T-helper 2 cell treated with Interferon-gamma antibody and Interleukin-4, amounts not matched to agents 5 μg/mL and 100 μg/mL, for 36 hours (primary cell): ENCODE results near the gene POC1A.
"Not testable (repeated sequence)": the region's sequence is repeated elsewhere in the genome, so short reads cannot be mapped to it uniquely, and the experiment has no call there.

ENCODE experiments used
- DNase-seq: peaks from one replicate; pipeline ENCODE4 v3.0.0; 2021; ENCODE audit warnings: low spot score
- H3K27ac Mint-ChIP-seq: one replicate; pipeline ENCODE4 v1.8.0; 2021; ENCODE audit warnings: mild to moderate bottlenecking, mixed read lengths
- H3K27me3 Mint-ChIP-seq: one replicate; pipeline ENCODE4 v1.8.0; 2021; ENCODE audit warnings: low read depth, mixed read lengths
- H3K36me3 Mint-ChIP-seq: one replicate; pipeline ENCODE4 v1.8.0; 2021; ENCODE audit warnings: low read depth, mixed read lengths
- H3K4me1 Mint-ChIP-seq: one replicate; pipeline ENCODE4 v1.8.0; 2021; ENCODE audit warnings: low read depth, mixed read lengths
- H3K4me3 Mint-ChIP-seq: one replicate; pipeline ENCODE4 v1.8.0; 2022; ENCODE audit warnings: mild to moderate bottlenecking, moderate library complexity, mixed read lengths
- H3K9me3 Mint-ChIP-seq: one replicate; pipeline ENCODE4 v1.8.0; 2021; ENCODE audit warnings: mixed read lengths

The POC1A gene

GRCh38 chr3:52191663-52192062 lies 37.4 kb upstream of the POC1A start:
- Mint-ChIP-seq H3K4me1 (peaks cover 20% of the 10 kb centered on the region), H3K9me3 (no peaks in the 10 kb centered on the region), H3K27me3 (peaks cover 2% of the 10 kb centered on the region), H3K4me3 (no peak overlapping the region), H3K27ac (no peak overlapping the region), H3K36me3 (no peaks in the 10 kb centered on the region)
- DNase-seq, result no peak

GRCh38 chr3:52190294-52191074 lies 36.3 kb upstream of the POC1A start:
- Mint-ChIP-seq H3K9me3 (no peaks in the 10 kb centered on the region), H3K27ac (peak overlapping the region; percentile 66), H3K4me3 (no peak overlapping the region), H3K36me3 (no peaks in the 10 kb centered on the region), H3K27me3 (peaks cover 2% of the 10 kb centered on the region), H3K4me1 (peaks cover 16% of the 10 kb centered on the region)
- DNase-seq, result no peak

GRCh38 chr3:52188556-52188955 lies 34.3 kb upstream of the POC1A start:
- H3K4me3 Mint-ChIP-seq, result peak overlapping the region; percentile 44
- no peaks in the 10 kb centered on the region for H3K36me3 Mint-ChIP-seq
- H3K9me3 Mint-ChIP-seq, result no peaks in the 10 kb centered on the region
- peaks cover 2% of the 10 kb centered on the region for H3K27me3 Mint-ChIP-seq
- H3K27ac Mint-ChIP-seq, result peak overlapping the region; percentile 78
- H3K4me1 Mint-ChIP-seq, result peaks cover 16% of the 10 kb centered on the region
- no peak for DNase-seq

- peaks cover 18% of the 10 kb centered on the region for H3K4me1 Mint-ChIP-seq
- H3K27ac Mint-ChIP-seq, result no peak overlapping the region
- no peaks in the 10 kb centered on the region for H3K9me3 Mint-ChIP-seq
- H3K36me3 Mint-ChIP-seq, result no peaks in the 10 kb centered on the region
- no peak overlapping the region for H3K4me3 Mint-ChIP-seq
- no peak for DNase-seq
- no peaks in the 10 kb centered on the region for H3K27me3 Mint-ChIP-seq
Measured at GRCh38 chr3:52186729-52187128, 32.5 kb upstream of the POC1A start.

GRCh38 chr3:52185837-52186236 lies 31.6 kb upstream of the POC1A start:
- DNase-seq, result no peak
- H3K36me3 Mint-ChIP-seq, result no peaks in the 10 kb centered on the region
- peaks cover 18% of the 10 kb centered on the region for H3K4me1 Mint-ChIP-seq
- peak overlapping the region; percentile 44 for H3K27ac Mint-ChIP-seq
- no peaks in the 10 kb centered on the region for H3K9me3 Mint-ChIP-seq
- no peak overlapping the region for H3K4me3 Mint-ChIP-seq
- H3K27me3 Mint-ChIP-seq, result no peaks in the 10 kb centered on the region

- DNase-seq, result no peak
- no peaks in the 10 kb centered on the region for H3K36me3 Mint-ChIP-seq
- H3K4me3 Mint-ChIP-seq, result no peak overlapping the region
- no peaks in the 10 kb centered on the region for H3K9me3 Mint-ChIP-seq
- no peaks in the 10 kb centered on the region for H3K27me3 Mint-ChIP-seq
- peaks cover 18% of the 10 kb centered on the region for H3K4me1 Mint-ChIP-seq
- no peak overlapping the region for H3K27ac Mint-ChIP-seq
Measured at GRCh38 chr3:52185311-52185710, 31.1 kb upstream of the POC1A start.

- DNase-seq, result no peak
- Mint-ChIP-seq H3K36me3 (no peaks in the 10 kb centered on the region), H3K27me3 (no peaks in the 10 kb centered on the region), H3K4me3 (no peak overlapping the region), H3K27ac (no peak overlapping the region), H3K9me3 (no peaks in the 10 kb centered on the region), H3K4me1 (peaks cover 14% of the 10 kb centered on the region)
Measured at GRCh38 chr3:52184690-52185089, 30.5 kb upstream of the POC1A start.

- DNase-seq, result no peak
- no peaks in the 10 kb centered on the region for H3K9me3 Mint-ChIP-seq
- H3K27me3 Mint-ChIP-seq, result no peaks in the 10 kb centered on the region
- H3K4me3 Mint-ChIP-seq, result no peak overlapping the region
- H3K27ac Mint-ChIP-seq, result no peak overlapping the region
- no peaks in the 10 kb centered on the region for H3K36me3 Mint-ChIP-seq
- peaks cover 6% of the 10 kb centered on the region for H3K4me1 Mint-ChIP-seq
Measured at GRCh38 chr3:52183786-52184445, 29.7 kb upstream of the POC1A start.

- H3K4me1 Mint-ChIP-seq, result peaks cover 2% of the 10 kb centered on the region
- peaks cover 5% of the 10 kb centered on the region for H3K27me3 Mint-ChIP-seq
- H3K27ac Mint-ChIP-seq, result no peak overlapping the region
- H3K4me3 Mint-ChIP-seq, result no peak overlapping the region
- no peaks in the 10 kb centered on the region for H3K9me3 Mint-ChIP-seq
- no peaks in the 10 kb centered on the region for H3K36me3 Mint-ChIP-seq
- DNase-seq, result no peak
Measured at GRCh38 chr3:52182691-52183090, 28.5 kb upstream of the POC1A start.

GRCh38 chr3:52182196-52182595 lies 28.0 kb upstream of the POC1A start:
- H3K4me1 Mint-ChIP-seq, result peaks cover 2% of the 10 kb centered on the region
- H3K9me3 Mint-ChIP-seq, result no peaks in the 10 kb centered on the region
- no peak for DNase-seq
- peaks cover 5% of the 10 kb centered on the region for H3K27me3 Mint-ChIP-seq
- no peak overlapping the region for H3K4me3 Mint-ChIP-seq
- no peak overlapping the region for H3K27ac Mint-ChIP-seq
- H3K36me3 Mint-ChIP-seq, result no peaks in the 10 kb centered on the region

- Mint-ChIP-seq H3K4me1 (peaks cover 2% of the 10 kb centered on the region), H3K9me3 (no peaks in the 10 kb centered on the region), H3K27me3 (peaks cover 5% of the 10 kb centered on the region), H3K4me3 (no peak overlapping the region), H3K36me3 (no peaks in the 10 kb centered on the region), H3K27ac (no peak overlapping the region)
- DNase-seq, result no peak
Measured at GRCh38 chr3:52181543-52181942, 27.3 kb upstream of the POC1A start.

- peaks cover 6% of the 10 kb centered on the region for H3K4me1 Mint-ChIP-seq
- no peaks in the 10 kb centered on the region for H3K9me3 Mint-ChIP-seq
- H3K27ac Mint-ChIP-seq, result no peak overlapping the region
- H3K4me3 Mint-ChIP-seq, result no peak overlapping the region
- H3K27me3 Mint-ChIP-seq, result peaks cover 5% of the 10 kb centered on the region
- no peak for DNase-seq
- no peaks in the 10 kb centered on the region for H3K36me3 Mint-ChIP-seq
Measured at GRCh38 chr3:52178537-52178936, 24.3 kb upstream of the POC1A start.

GRCh38 chr3:52178126-52178525 lies 23.9 kb upstream of the POC1A start:
- not testable (repeated sequence) for H3K4me3 Mint-ChIP-seq, H3K4me1 Mint-ChIP-seq, H3K36me3 Mint-ChIP-seq, H3K27ac Mint-ChIP-seq, H3K27me3 Mint-ChIP-seq, DNase-seq, H3K9me3 Mint-ChIP-seq

GRCh38 chr3:52177701-52178042 lies 23.4 kb upstream of the POC1A start:
- Mint-ChIP-seq H3K27ac (no peak overlapping the region), H3K4me1 (peaks cover 9% of the 10 kb centered on the region), H3K36me3 (no peaks in the 10 kb centered on the region), H3K27me3 (peaks cover 5% of the 10 kb centered on the region), H3K4me3 (no peak overlapping the region), H3K9me3 (no peaks in the 10 kb centered on the region)
- no peak for DNase-seq
